Peyer's patch (tissue), 4 donors: ENCODE measurements around the gene RGS3.

Source experiments
- POLR2A ChIP-seq, 2 donors: fragments of 450-650 bp; IDR thresholded peaks; one replicate each; pipeline ENCODE4 v1.5.1; 2017; ENCODE audit warnings: antibody characterized with exemption in 2 of 2, mild to moderate bottlenecking in 2 of 2, moderate library complexity in 2 of 2
- TF ChIP-seq, protein P1 (sequence below), 6 experiments: fragments of 450-650 bp in 4 of 6; fragments of 200-600 bp in 2 of 6; sonication (generic) in 1 of 6; IDR thresholded peaks; one replicate each; pipeline ENCODE4 v1.5.1; 2017 to 2019; ENCODE audit warnings: antibody characterized with exemption in 6 of 6, mild to moderate bottlenecking in 3 of 6, moderate library complexity in 1 of 6

DNA sequence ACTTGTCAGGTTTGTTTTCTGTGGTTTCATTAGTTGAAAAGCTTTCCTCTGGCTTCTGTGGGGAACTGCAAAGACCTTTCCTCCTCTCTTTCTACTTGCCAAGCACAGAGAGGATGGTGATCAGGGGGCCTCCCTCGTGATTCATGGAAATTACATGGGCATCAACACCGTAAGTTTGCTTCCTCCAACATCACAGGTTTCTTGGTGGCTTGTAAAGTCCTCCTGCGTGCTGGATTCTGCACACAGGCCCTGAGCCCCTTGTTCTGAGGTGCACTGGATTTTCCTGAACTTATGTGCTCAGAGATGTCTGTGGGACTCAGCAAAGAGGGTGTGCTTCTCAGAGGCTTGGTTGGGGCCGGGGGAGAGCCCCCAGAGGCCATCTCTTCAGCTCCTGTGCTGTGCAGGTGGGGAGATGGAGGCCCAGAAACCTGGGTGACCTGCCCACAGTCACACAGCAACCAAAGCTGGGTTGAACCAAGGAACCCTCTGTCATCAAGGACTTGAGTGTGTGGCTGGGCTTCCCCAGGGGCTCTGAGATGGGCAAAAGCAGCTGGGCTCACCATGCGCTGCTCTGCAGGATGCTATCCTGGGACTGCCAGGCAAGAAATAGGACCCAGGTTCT, 36.5 kb downstream of the RGS3 start:
- TF ChIP-seq, protein P1, sequence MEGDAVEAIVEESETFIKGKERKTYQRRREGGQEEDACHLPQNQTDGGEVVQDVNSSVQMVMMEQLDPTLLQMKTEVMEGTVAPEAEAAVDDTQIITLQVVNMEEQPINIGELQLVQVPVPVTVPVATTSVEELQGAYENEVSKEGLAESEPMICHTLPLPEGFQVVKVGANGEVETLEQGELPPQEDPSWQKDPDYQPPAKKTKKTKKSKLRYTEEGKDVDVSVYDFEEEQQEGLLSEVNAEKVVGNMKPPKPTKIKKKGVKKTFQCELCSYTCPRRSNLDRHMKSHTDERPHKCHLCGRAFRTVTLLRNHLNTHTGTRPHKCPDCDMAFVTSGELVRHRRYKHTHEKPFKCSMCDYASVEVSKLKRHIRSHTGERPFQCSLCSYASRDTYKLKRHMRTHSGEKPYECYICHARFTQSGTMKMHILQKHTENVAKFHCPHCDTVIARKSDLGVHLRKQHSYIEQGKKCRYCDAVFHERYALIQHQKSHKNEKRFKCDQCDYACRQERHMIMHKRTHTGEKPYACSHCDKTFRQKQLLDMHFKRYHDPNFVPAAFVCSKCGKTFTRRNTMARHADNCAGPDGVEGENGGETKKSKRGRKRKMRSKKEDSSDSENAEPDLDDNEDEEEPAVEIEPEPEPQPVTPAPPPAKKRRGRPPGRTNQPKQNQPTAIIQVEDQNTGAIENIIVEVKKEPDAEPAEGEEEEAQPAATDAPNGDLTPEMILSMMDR (IDR thresholded peaks at IDR 0.05) = no peak
- TF ChIP-seq POLR2A (IDR thresholded peaks at IDR 0.05) = no peak
